HG03439 (cell line): ENCODE measurements around the gene GABPB1.

ENCODE experiments used
- ATAC-seq: cut with Tn5 transposase; IDR thresholded peaks from one replicate; pipeline ENCODE4 v1.9.1; 2021; ENCODE audit warnings: mild to moderate bottlenecking, moderate library complexity; ENCODE audit not compliant: unreplicated experiment

The GABPB1 gene

GRCh38 chr15:50345298-50345697 lies 9.7 kb downstream of the GABPB1 start:
- no peak for ATAC-seq

GRCh38 chr15:50344006-50344464 lies 11.0 kb downstream of the GABPB1 start:
- ATAC-seq, result no peak

- ATAC-seq, result no peak
These were observed 13.3 kb downstream of the GABPB1 start for GRCh38 chr15:50341616-50342136.

- ATAC-seq, result no peak
These were observed 14.6 kb downstream of the GABPB1 start for GRCh38 chr15:50340416-50340815.

- ATAC-seq, result no peak
These were observed 15.3 kb downstream of the GABPB1 start for GRCh38 chr15:50339717-50340116.

- ATAC-seq, result no peak
These were observed 19.7 kb downstream of the GABPB1 start for GRCh38 chr15:50335251-50335650.

GRCh38 chr15:50333229-50333628 lies 21.8 kb downstream of the GABPB1 start:
- ATAC-seq, result no peak

- ATAC-seq, result no peak
These were observed 24.1 kb downstream of the GABPB1 start for GRCh38 chr15:50330921-50331320.

- ATAC-seq, result no peak
These were observed 26.9 kb downstream of the GABPB1 start for GRCh38 chr15:50328116-50328515.

GRCh38 chr15:50321680-50322210 lies 33.3 kb downstream of the GABPB1 start:
- ATAC-seq, result no peak

- no peak for ATAC-seq
These were observed 34.5 kb downstream of the GABPB1 start for GRCh38 chr15:50320504-50320903.

GRCh38 chr15:50318697-50319096 lies 36.3 kb downstream of the GABPB1 start:
- ATAC-seq, result no peak

- ATAC-seq, result no peak
These were observed 39.0 kb downstream of the GABPB1 start for GRCh38 chr15:50315814-50316630.

GRCh38 chr15:50312636-50313035 lies 42.4 kb downstream of the GABPB1 start:
- ATAC-seq, result no peak

- ATAC-seq, result no peak
These were observed 47.2 kb downstream of the GABPB1 start for GRCh38 chr15:50307799-50308198.

GRCh38 chr15:50304836-50305235 lies 50.2 kb downstream of the GABPB1 start:
- no peak for ATAC-seq

GRCh38 chr15:50302581-50302980 lies 52.4 kb downstream of the GABPB1 start:
- no peak for ATAC-seq

- no peak for ATAC-seq
These were observed 56.7 kb downstream of the GABPB1 start for GRCh38 chr15:50298340-50298739.

GRCh38 chr15:50295966-50296365 lies 59.0 kb downstream of the GABPB1 start:
- ATAC-seq, result no peak

- ATAC-seq, result no peak
These were observed 65.2 kb downstream of the GABPB1 start for GRCh38 chr15:50289749-50290148.

GRCh38 chr15:50287324-50288116 lies 67.5 kb downstream of the GABPB1 start:
- ATAC-seq, result no peak
